AG10803 (cell line): ENCODE data around the gene FAM222B.

Experiments
- DNase-seq: peaks from one replicate; pipeline ENCODE4 v3.0.0; 2010; ENCODE audit warnings: low read depth
- H3K4me3 ChIP-seq: 2 replicates; pipeline ENCODE4 v1.5.1; 2011; ENCODE audit warnings: mild to moderate bottlenecking, low read length, control low read depth
- CTCF ChIP-seq: conservative IDR thresholded peaks from 2 replicates; pipeline ENCODE4 v1.5.1; 2011; ENCODE audit warnings: mild to moderate bottlenecking, low read length, control low read depth, inconsistent platforms

Gene FAM222B

GRCh38 chr17:28816540-28816939 lies 26.1 kb downstream of the FAM222B start:
- no peak for DNase-seq
- no peak for TF ChIP-seq CTCF

GRCh38 chr17:28812748-28813377 lies 29.7 kb downstream of the FAM222B start:
- TF ChIP-seq CTCF = no peak
- peak; percentile 51 for DNase-seq
- peak overlapping the region; percentile 91 for H3K4me3 ChIP-seq

More at GRCh38 chr17:28816540-28816939, 26.1 kb downstream of the FAM222B start:
- H3K4me3 ChIP-seq = no peak overlapping the region

- no peak for TF ChIP-seq CTCF
- DNase-seq = peak; percentile 96
- peak overlapping the region; percentile 91 for H3K4me3 ChIP-seq
Observed at GRCh38 chr17:28812091-28812747, 30.4 kb downstream of the FAM222B start.

GRCh38 chr17:28811651-28812090 lies 30.9 kb downstream of the FAM222B start:
- peak; percentile 8 for DNase-seq
- no peak for TF ChIP-seq CTCF
- H3K4me3 ChIP-seq = peak overlapping the region; percentile 91

- no peak for TF ChIP-seq CTCF
- no peak for DNase-seq
- H3K4me3 ChIP-seq = no peak overlapping the region
Observed at GRCh38 chr17:28810437-28810836, 32.2 kb downstream of the FAM222B start.

GRCh38 chr17:28807925-28808634 lies 34.5 kb downstream of the FAM222B start:
- no peak overlapping the region for H3K4me3 ChIP-seq
- peak; percentile 91 for DNase-seq
- no peak for TF ChIP-seq CTCF
